ENCODE data around the gene SELENOS.

Gene SELENOS

GRCh38 chr15:101264911-101265641 is 12.2 kb downstream of the SELENOS start:
- no peaks in the 10 kb centered on the region for H3K9me3 ChIP-seq
- peaks cover 4% of the 10 kb centered on the region; the same call in 1 of the 2 replicates for H3K36me3 ChIP-seq
- no peaks in the 10 kb centered on the region for H3K4me1 ChIP-seq
- no peak overlapping the region for H3K4me3 ChIP-seq (ENCODE audit: low read depth, low read length)
- no peak for TF ChIP-seq CTCF (IDR thresholded peaks at IDR 0.05; ENCODE audit: low read depth, low read length)
- H3K27me3 ChIP-seq = no peaks in the 10 kb centered on the region
- DNase-seq = no peak

- DNase-seq = no peak
Observed at GRCh38 chr15:101264011-101264410, 13.3 kb downstream of the SELENOS start.

GRCh38 chr15:101262551-101262950 is 14.7 kb downstream of the SELENOS start:
- H3K27me3 ChIP-seq = no peaks in the 10 kb centered on the region
- DNase-seq = no peak
- H3K4me3 ChIP-seq (ENCODE audit: low read depth, low read length) = no peak overlapping the region
- peaks cover 4% of the 10 kb centered on the region for H3K4me1 ChIP-seq
- no peak for TF ChIP-seq CTCF (IDR thresholded peaks at IDR 0.05; ENCODE audit: low read depth, low read length)
- H3K9me3 ChIP-seq = no peaks in the 10 kb centered on the region
- no peaks in the 10 kb centered on the region for H3K36me3 ChIP-seq

More at GRCh38 chr15:101264011-101264410, 13.3 kb downstream of the SELENOS start:
- Histone ChIP-seq H3K27me3 (no peaks in the 10 kb centered on the region), H3K4me1 (no peaks in the 10 kb centered on the region), H3K36me3 (no peaks in the 10 kb centered on the region; the same call in 1 of the 2 replicates), H3K4me3 (ENCODE audit: low read depth, low read length) (no peak overlapping the region), H3K9me3 (no peaks in the 10 kb centered on the region)
- no peak for TF ChIP-seq CTCF (IDR thresholded peaks at IDR 0.05; ENCODE audit: low read depth, low read length)

- H3K36me3 ChIP-seq = no peaks in the 10 kb centered on the region
- peaks cover 10% of the 10 kb centered on the region for H3K4me1 ChIP-seq
- peak; percentile 72 for DNase-seq
- peak; percentile 90 for TF ChIP-seq CTCF (IDR thresholded peaks at IDR 0.05; ENCODE audit: low read depth, low read length)
- H3K9me3 ChIP-seq = no peaks in the 10 kb centered on the region
- no peaks in the 10 kb centered on the region for H3K27me3 ChIP-seq
- no peak overlapping the region for H3K4me3 ChIP-seq (ENCODE audit: low read depth, low read length)
Observed at GRCh38 chr15:101258238-101259144, 18.8 kb downstream of the SELENOS start.

GRCh38 chr15:101256757-101257156 is 20.5 kb downstream of the SELENOS start:
- peaks cover 10% of the 10 kb centered on the region for H3K4me1 ChIP-seq
- DNase-seq = no peak
- no peaks in the 10 kb centered on the region for H3K36me3 ChIP-seq
- H3K4me3 ChIP-seq (ENCODE audit: low read depth, low read length) = no peak overlapping the region
- no peaks in the 10 kb centered on the region for H3K27me3 ChIP-seq
- H3K9me3 ChIP-seq = no peaks in the 10 kb centered on the region
- TF ChIP-seq CTCF (IDR thresholded peaks at IDR 0.05; ENCODE audit: low read depth, low read length) = peak; percentile 58
